K562 (cell line): ENCODE results near the gene CTIF. TPM values are rescaled to one million over a fixed set of nuclear protein-coding genes. Genes with fewer than 3 reads are reported as not detected.
A peak's percentile ranks its signal among the peaks of the same experiment; 100 is the strongest.

ENCODE experiments used
- BCOR ChIP-seq: fragments of 450-650 bp; IDR thresholded peaks from 2 replicates; pipeline ENCODE4 v1.6.1; 2016
- CREM ChIP-seq: IDR thresholded peaks from 2 replicates; pipeline ENCODE4 v1.6.1; 2014; ENCODE audit warnings: antibody characterized with exemption, low read depth
- DPF2 ChIP-seq: fragments of 450-650 bp; IDR thresholded peaks from 2 replicates; pipeline ENCODE4 v1.6.1; 2016
- FOXK2 ChIP-seq, 2 experiments: fragments of 450-650 bp; IDR thresholded peaks in 1 of 2; conservative IDR thresholded peaks in 1 of 2; 2 replicates each; pipeline ENCODE4 v1.6.1; 2016; ENCODE audit warnings: low read depth in 2 of 2, mild to moderate bottlenecking in 1 of 2
- HMG20B ChIP-seq: fragments of 250-450 bp; sonication (Bioruptor Pico); IDR thresholded peaks from 2 replicates; pipeline ENCODE4 v1.5.0; 2021; ENCODE audit warnings: mild to moderate bottlenecking
- HNRNPUL1 ChIP-seq: fragments of 200-400 bp; formaldehyde crosslinking; IDR thresholded peaks from 2 replicates; pipeline ENCODE4 v1.6.1; 2017; ENCODE audit warnings: low read length
- KDM2B ChIP-seq: fragments of 250-450 bp; sonication (Bioruptor Pico); IDR thresholded peaks from 2 replicates; pipeline ENCODE4 v1.8.0; 2021; ENCODE audit warnings: mild to moderate bottlenecking, moderate library complexity
- MTA1 ChIP-seq: fragments of 450-650 bp; IDR thresholded peaks from 2 replicates; pipeline ENCODE4 v1.6.1; 2017; ENCODE audit warnings: borderline replicate concordance
- PREB ChIP-seq: sonication (generic); formaldehyde crosslinking; IDR thresholded peaks from 2 replicates; pipeline ENCODE4 v1.8.1; 2023; ENCODE audit warnings: mild to moderate bottlenecking, missing genetic modification reagents
- RBM15 ChIP-seq: fragments of 200-400 bp; formaldehyde crosslinking; IDR thresholded peaks from 2 replicates; pipeline ENCODE4 v1.6.1; 2018; ENCODE audit warnings: mild to moderate bottlenecking, low read length, moderate library complexity; ENCODE audit not compliant: insufficient read depth
- SFPQ ChIP-seq: fragments of 200-400 bp; formaldehyde crosslinking; IDR thresholded peaks from 2 replicates; pipeline ENCODE4 v1.6.1; 2017; ENCODE audit warnings: mild to moderate bottlenecking, low read depth, low read length, moderate library complexity
- TAL1 ChIP-seq: fragments of 450-650 bp; IDR thresholded peaks from 2 replicates; pipeline ENCODE4 v1.6.1; 2016; ENCODE audit warnings: mild to moderate bottlenecking
- TCF3 ChIP-seq: sonication (generic); formaldehyde crosslinking; IDR thresholded peaks from 2 replicates; pipeline ENCODE4 v1.4.0; 2020; ENCODE audit warnings: mild to moderate bottlenecking, missing genetic modification reagents
- THRAP3 ChIP-seq: fragments of 450-650 bp; IDR thresholded peaks from 2 replicates; pipeline ENCODE4 v1.6.1; 2016; ENCODE audit warnings: mild to moderate bottlenecking, inconsistent platforms, borderline replicate concordance
- TSC22D4 ChIP-seq: fragments of 450-650 bp; IDR thresholded peaks from 2 replicates; pipeline ENCODE4 v1.6.1; 2016; ENCODE audit warnings: missing genetic modification characterization, missing biosample characterization, control low read depth
- ZC3H8 ChIP-seq: fragments of 450-650 bp; IDR thresholded peaks from 2 replicates; pipeline ENCODE4 v1.6.1; 2017
- ZNF24 ChIP-seq: fragments of 450-650 bp; IDR thresholded peaks from 2 replicates; pipeline ENCODE4 v1.6.1; 2016
- ZNF282 ChIP-seq: sonication (generic); formaldehyde crosslinking; IDR thresholded peaks from 2 replicates; pipeline ENCODE4 v1.8.1; 2023; ENCODE audit warnings: missing genetic modification reagents
- ZNF408 ChIP-seq: fragments of 250-450 bp; sonication (Bioruptor Pico); IDR thresholded peaks from 2 replicates; pipeline ENCODE4 v1.4.0; 2020; ENCODE audit warnings: low read depth, mild to moderate bottlenecking, moderate library complexity
- ZNF655 ChIP-seq: fragments of 250-450 bp; sonication (Bioruptor Pico); IDR thresholded peaks from 2 replicates; pipeline ENCODE4 v1.5.0; 2021
- polyA plus RNA-seq, 8 experiments: library from polyadenylated mRNA; depleted of rRNA in 4 of 8; stranded (reverse) in 5 of 8; unstranded in 3 of 8; fragments of >200 nt; fragmentation: Nextera tagmentation in 2 of 8; fragmentation: Illumina TruSeq in 1 of 8; extraction: Ambion mirVana in 2 of 8; extraction: Trizol in 1 of 8; gene quantifications; 2 replicates each; pipeline versions ENCODE4 v1.2.1 to v1.2.3, GENCODE V29; 2011 to 2014; ENCODE audit warnings: inconsistent platforms in 1 of 8, missing spikeins in 1 of 8
- total RNA-seq, 7 experiments: library from RNA; depleted of rRNA in 6 of 7; stranded (reverse); fragments of >200 nt in 6 of 7; fragmentation: Illumina TruSeq in 2 of 7; extraction: Trizol in 2 of 7; gene quantifications; 2 replicates each; pipeline versions ENCODE4 v1.2.1 to v1.2.3, GENCODE V29; 2011 to 2021; ENCODE audit warnings: low replicate concordance in 1 of 7
- TF ChIP-seq, protein P1 (sequence below): fragments of 250-450 bp; sonication (Bioruptor Pico); IDR thresholded peaks from 2 replicates; pipeline ENCODE4 v1.8.0; 2022; ENCODE audit warnings: moderate library complexity, mild to moderate bottlenecking, inconsistent platforms
- TF ChIP-seq, protein P2 (sequence below): sonication (generic); formaldehyde crosslinking; IDR thresholded peaks from 2 replicates; pipeline ENCODE4 v1.8.0; 2022; ENCODE audit warnings: mild to moderate bottlenecking, missing genetic modification reagents

Gene CTIF
- total and polyA plus RNA-seq, 9 of the 15 experiments (the other 6 are each of a cell fraction or from before 2014, with no cell fraction given): 0.17 to 11.5 (median 2.2) TPM

DNA sequence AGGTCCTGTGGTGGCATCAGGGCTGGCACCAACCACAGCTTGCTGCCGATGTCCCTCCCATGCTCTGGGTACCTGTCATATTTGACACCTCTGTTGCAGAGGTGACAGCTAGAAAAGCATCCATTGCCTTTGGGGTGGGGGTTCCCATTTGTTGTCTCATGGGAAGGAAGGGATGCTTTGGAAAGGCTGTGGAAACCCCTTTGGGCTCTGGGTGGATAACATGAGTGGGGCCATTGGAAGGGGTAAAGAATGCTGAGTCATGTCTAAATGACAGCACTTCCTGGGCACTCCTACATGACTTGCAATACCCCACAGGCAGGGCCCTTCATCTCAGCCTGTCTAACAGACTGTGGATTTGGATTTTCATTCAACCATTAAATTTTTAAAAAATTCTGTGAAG is 27.8 kb downstream of the CTIF start (continued):
- TF ChIP-seq, protein P1, sequence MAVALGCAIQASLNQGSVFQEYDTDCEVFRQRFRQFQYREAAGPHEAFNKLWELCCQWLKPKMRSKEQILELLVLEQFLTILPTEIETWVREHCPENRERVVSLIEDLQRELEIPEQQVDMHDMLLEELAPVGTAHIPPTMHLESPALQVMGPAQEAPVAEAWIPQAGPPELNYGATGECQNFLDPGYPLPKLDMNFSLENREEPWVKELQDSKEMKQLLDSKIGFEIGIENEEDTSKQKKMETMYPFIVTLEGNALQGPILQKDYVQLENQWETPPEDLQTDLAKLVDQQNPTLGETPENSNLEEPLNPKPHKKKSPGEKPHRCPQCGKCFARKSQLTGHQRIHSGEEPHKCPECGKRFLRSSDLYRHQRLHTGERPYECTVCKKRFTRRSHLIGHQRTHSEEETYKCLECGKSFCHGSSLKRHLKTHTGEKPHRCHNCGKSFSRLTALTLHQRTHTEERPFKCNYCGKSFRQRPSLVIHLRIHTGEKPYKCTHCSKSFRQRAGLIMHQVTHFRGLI (CRISPR knock-in tag): peak; percentile 76; the same call in 1 of the 2 replicates
- TF ChIP-seq THRAP3 (no peak), ZNF408 (CRISPR knock-in tag) (no peak), ZNF655 (CRISPR knock-in tag) (no peak), ZNF24 (no peak), DPF2 (peak; percentile 71), ZC3H8 (no peak), TAL1 (no peak), BCOR (no peak), HMG20B (no peak), TCF3 (no peak), MTA1 (no peak), KDM2B (CRISPR knock-in tag) (no peak), HNRNPUL1 (no peak), RBM15 (no peak), FOXK2 (conservative IDR thresholded peaks at IDR 0.05 in 1 of 2, IDR thresholded peaks at IDR 0.05 in 1 of 2; ENCODE audit: low read depth in 2 of 2) (no peak), ZNF282 (CRISPR knock-in tag) (no peak), PREB (CRISPR knock-in tag) (no peak), CREM (no peak), TSC22D4 (tag) (no peak), SFPQ (no peak)
- TF ChIP-seq, protein P2, sequence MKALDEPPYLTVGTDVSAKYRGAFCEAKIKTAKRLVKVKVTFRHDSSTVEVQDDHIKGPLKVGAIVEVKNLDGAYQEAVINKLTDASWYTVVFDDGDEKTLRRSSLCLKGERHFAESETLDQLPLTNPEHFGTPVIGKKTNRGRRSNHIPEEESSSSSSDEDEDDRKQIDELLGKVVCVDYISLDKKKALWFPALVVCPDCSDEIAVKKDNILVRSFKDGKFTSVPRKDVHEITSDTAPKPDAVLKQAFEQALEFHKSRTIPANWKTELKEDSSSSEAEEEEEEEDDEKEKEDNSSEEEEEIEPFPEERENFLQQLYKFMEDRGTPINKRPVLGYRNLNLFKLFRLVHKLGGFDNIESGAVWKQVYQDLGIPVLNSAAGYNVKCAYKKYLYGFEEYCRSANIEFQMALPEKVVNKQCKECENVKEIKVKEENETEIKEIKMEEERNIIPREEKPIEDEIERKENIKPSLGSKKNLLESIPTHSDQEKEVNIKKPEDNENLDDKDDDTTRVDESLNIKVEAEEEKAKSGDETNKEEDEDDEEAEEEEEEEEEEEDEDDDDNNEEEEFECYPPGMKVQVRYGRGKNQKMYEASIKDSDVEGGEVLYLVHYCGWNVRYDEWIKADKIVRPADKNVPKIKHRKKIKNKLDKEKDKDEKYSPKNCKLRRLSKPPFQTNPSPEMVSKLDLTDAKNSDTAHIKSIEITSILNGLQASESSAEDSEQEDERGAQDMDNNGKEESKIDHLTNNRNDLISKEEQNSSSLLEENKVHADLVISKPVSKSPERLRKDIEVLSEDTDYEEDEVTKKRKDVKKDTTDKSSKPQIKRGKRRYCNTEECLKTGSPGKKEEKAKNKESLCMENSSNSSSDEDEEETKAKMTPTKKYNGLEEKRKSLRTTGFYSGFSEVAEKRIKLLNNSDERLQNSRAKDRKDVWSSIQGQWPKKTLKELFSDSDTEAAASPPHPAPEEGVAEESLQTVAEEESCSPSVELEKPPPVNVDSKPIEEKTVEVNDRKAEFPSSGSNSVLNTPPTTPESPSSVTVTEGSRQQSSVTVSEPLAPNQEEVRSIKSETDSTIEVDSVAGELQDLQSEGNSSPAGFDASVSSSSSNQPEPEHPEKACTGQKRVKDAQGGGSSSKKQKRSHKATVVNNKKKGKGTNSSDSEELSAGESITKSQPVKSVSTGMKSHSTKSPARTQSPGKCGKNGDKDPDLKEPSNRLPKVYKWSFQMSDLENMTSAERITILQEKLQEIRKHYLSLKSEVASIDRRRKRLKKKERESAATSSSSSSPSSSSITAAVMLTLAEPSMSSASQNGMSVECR: no peak
